C4-2B (cell line): ENCODE data around the gene CHSY3.

ENCODE experiments used
- CTCF ChIP-seq: fragments of 450-650 bp; conservative IDR thresholded peaks from 2 replicates; pipeline ENCODE4 v1.5.1; 2017; ENCODE audit warnings: mild to moderate bottlenecking
- ZFX ChIP-seq: fragments of 450-650 bp; IDR thresholded peaks from 2 replicates; pipeline ENCODE4 v1.6.1; 2017

- no peak for TF ChIP-seq CTCF
- no peak for TF ChIP-seq ZFX
Observed at GRCh38 chr5:130110328-130110727, 206.1 kb downstream of the CHSY3 start.
